Measurements from ENCODE around the gene AQP6.

Gene AQP6

DNA sequence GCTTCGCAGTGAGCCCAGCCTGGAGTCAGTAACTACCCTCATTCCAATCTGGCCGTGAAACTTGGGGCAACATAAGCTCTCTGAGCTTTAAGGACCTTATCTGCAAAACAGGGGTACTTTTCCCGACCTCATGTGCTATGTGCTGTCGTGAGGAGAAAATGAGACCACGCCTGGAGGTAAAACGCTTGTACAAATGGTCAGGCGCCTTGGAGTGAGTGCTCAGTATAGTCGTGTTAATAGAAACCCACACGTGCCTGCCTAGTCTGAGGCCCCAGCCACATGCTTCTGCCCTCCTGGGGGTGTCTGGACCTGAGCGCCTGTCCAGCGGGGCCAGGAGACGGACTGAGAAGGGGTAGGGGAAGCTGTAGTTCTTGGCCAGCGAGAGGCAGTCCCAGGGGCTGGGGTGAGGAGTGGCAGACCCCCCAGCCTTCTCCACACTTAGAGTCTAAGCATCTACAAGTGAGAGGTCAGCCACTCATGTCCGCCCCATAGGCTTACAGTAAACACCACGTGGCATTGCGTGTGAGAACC, 6.2 kb upstream of the AQP6 start:
- Histone ChIP-seq H3K36me3 (ENCODE audit: insufficient read depth, low read length) (no peaks in the 10 kb centered on the region), H3K4me3 (ENCODE audit: low read depth, low read length) (no peak overlapping the region), H3K4me1 (ENCODE audit: control insufficient read depth, insufficient read depth, low read length, unreplicated experiment) (peaks cover 10% of the 10 kb centered on the region), H3K27me3 (ENCODE audit: insufficient read depth, low read length) (peaks cover 21% of the 10 kb centered on the region), H3K79me2 (ENCODE audit: control insufficient read depth, insufficient read depth, low read length, unreplicated experiment) (no peaks in the 10 kb centered on the region), H2AFZ (ENCODE audit: low read length, unreplicated experiment) (no peak overlapping the region), H3K27ac (ENCODE audit: low read depth, low read length) (no peak overlapping the region)

DNA sequence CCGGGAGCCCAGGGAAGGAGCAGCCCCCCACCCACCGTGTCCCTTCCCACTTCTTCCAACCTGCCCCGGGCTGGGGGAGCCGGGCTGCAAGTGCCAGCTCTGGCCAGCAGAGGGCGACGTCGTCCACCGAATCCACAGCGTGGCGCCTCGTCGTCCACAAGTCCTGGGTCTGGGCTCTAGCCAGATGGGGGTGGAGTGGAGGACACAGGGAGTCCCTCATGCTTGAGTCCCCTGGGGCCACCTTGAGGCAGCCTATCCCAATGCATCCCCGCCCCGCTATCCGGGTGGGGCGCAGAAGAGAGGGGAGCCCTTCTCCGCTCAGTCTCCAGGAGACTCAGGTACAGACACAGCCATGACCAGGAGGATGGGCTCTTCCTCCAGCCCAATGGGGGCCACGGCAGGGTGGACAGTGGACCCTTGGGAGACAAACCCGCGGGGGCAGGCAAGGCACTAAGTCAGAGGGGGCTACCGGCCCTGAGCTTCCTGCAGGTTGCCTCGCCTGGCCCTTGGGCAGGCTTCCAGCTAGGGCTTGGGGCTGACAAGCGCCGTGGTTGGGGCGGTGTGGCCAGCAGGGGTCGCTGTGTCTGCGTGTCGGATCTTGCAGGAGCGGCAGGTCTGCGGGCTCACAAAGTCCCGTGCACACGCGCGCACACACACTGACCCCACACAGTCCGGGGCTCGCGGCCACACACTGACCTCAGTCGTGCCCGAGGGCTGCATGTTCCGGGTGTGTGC, 5.5 kb upstream of the AQP6 start:
- no peak overlapping the region for H3K27ac ChIP-seq (ENCODE audit: low read depth, low read length)
- H3K27me3 ChIP-seq (ENCODE audit: insufficient read depth, low read length), result peaks cover 16% of the 10 kb centered on the region
- H3K4me1 ChIP-seq (ENCODE audit: control insufficient read depth, insufficient read depth, low read length, unreplicated experiment), result peaks cover 10% of the 10 kb centered on the region
- no peaks in the 10 kb centered on the region for H3K79me2 ChIP-seq (ENCODE audit: control insufficient read depth, insufficient read depth, low read length, unreplicated experiment)
- H3K36me3 ChIP-seq (ENCODE audit: insufficient read depth, low read length), result no peaks in the 10 kb centered on the region
- peak overlapping the region; percentile 69 for H3K4me3 ChIP-seq (ENCODE audit: low read depth, low read length)
- no peak overlapping the region for H2AFZ ChIP-seq (ENCODE audit: low read length, unreplicated experiment)

DNA sequence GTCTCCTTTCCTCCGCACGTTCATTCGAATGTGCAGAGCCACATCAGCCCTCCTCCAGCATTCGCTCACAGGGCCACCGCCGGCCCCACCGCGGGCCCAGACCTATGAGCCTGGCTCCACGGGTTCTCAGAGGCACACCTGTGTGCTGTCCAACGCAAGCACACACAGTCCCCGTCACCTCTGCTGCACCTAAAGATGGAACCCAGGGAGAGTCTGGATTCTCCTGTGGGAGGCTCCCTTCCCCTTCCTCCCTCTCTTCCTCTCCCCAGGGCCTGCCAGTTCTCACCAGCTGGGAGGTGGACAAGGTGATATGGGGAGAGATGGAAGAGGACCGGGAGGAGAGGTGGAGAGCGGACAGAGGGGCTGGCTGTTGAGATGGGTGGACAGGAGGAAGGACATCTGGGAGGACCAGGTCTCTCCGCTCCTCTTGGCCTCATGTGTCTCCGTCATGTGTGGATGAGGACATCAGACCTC, 4.9 kb upstream of the AQP6 start:
- H2AFZ ChIP-seq (ENCODE audit: low read length, unreplicated experiment), result no peak overlapping the region
- H3K27me3 ChIP-seq (ENCODE audit: insufficient read depth, low read length), result peaks cover 16% of the 10 kb centered on the region
- H3K79me2 ChIP-seq (ENCODE audit: control insufficient read depth, insufficient read depth, low read length, unreplicated experiment), result no peaks in the 10 kb centered on the region
- no peaks in the 10 kb centered on the region for H3K36me3 ChIP-seq (ENCODE audit: insufficient read depth, low read length)
- peak overlapping the region; percentile 69; the same call in 1 of the 2 replicates for H3K4me3 ChIP-seq (ENCODE audit: low read depth, low read length)
- no peak overlapping the region for H3K27ac ChIP-seq (ENCODE audit: low read depth, low read length)
- peaks cover 6% of the 10 kb centered on the region for H3K4me1 ChIP-seq (ENCODE audit: control insufficient read depth, insufficient read depth, low read length, unreplicated experiment)

DNA sequence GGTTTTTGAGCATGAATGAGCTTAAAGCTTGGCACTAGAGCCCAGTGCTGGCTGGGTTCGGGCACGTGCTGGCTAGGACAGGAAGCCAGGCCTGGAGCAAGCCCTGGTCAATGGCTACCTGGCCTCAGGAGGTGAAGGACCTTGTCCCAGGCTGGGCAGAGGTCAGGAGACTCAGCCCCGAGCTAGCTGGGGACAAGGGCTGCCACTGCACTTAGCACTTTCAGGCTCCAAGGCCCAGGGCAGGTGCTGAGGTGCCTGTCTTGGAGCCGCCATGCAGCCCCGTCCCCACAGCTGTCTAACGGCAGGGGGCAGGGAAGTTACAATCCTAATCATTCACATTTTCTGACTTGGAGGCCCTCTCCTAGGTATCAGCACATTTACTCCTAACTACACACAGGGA, 4.3 kb upstream of the AQP6 start:
- Histone ChIP-seq H3K36me3 (ENCODE audit: insufficient read depth, low read length) (no peaks in the 10 kb centered on the region), H3K27me3 (ENCODE audit: insufficient read depth, low read length) (peaks cover 16% of the 10 kb centered on the region), H3K27ac (ENCODE audit: low read depth, low read length) (no peak overlapping the region), H3K4me1 (ENCODE audit: control insufficient read depth, insufficient read depth, low read length, unreplicated experiment) (peaks cover under 1% of the 10 kb centered on the region), H2AFZ (ENCODE audit: low read length, unreplicated experiment) (no peak overlapping the region), H3K79me2 (ENCODE audit: control insufficient read depth, insufficient read depth, low read length, unreplicated experiment) (no peaks in the 10 kb centered on the region), H3K4me3 (ENCODE audit: low read depth, low read length) (no peak overlapping the region)

DNA sequence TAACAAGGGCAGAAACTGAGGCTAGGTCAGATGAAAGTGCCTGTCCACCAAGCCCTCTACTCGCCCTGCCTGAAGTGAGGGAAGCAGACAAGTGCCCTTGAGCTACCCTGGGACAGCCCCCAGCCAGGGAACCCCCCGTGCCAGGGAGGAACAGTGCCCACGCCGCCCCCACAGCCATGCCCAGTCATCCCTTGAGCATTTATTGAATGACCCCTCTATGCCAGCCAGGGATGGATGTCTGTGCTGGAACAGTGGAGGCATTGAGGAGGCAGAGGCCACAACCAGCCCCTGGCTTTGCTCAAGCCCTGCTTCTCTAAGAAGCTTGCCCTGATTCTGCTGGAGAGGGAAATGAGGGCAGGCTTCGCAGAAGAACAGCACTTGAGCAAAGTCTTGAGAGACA, 3.7 kb upstream of the AQP6 start:
- Histone ChIP-seq H3K27me3 (ENCODE audit: insufficient read depth, low read length) (peaks cover 16% of the 10 kb centered on the region), H3K4me1 (ENCODE audit: control insufficient read depth, insufficient read depth, low read length, unreplicated experiment) (no peaks in the 10 kb centered on the region), H3K4me3 (ENCODE audit: low read depth, low read length) (no peak overlapping the region), H3K79me2 (ENCODE audit: control insufficient read depth, insufficient read depth, low read length, unreplicated experiment) (no peaks in the 10 kb centered on the region), H3K36me3 (ENCODE audit: insufficient read depth, low read length) (no peaks in the 10 kb centered on the region), H2AFZ (ENCODE audit: low read length, unreplicated experiment) (no peak overlapping the region), H3K27ac (ENCODE audit: low read depth, low read length) (no peak overlapping the region)

DNA sequence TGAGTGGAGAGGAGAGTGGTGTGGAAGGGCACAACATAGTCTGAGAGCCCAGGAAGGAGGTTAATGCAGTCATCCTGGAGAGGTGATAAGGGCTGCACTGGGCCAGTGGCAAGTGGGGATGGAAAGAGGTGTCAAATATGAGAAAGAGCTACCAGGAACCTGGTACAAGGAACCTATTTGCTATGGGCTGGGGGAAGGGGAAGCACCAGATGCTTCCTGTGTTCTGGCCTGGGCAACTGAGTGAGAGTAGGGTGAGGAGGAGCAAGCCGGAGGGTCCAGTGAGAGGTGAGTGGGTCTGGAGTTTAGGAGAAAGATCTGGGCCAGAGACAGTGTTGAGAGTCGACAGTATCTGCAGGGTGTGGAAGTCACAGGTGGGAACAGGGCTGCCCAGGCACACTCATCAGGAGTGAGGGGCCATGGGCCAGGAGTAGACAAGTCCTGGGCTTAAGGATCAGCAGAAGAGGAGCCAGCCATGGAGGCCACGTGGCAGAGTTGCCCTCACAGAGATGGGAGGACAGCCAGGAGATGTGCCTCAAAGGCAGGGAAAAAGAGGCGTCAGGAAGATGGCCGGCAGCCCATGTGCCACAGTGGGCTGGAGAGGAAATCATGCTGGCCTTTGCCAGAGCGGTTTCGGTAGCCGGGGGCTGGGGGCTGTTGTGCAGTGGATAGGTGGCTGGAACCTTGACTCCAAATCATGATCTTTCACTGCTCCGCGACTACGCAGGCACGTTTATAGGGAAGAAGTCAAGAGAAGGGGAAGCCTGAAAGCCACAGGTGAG, 2.9 kb upstream of the AQP6 start:
- Histone ChIP-seq H3K27me3 (ENCODE audit: insufficient read depth, low read length) (peaks cover 16% of the 10 kb centered on the region), H3K27ac (ENCODE audit: low read depth, low read length) (no peak overlapping the region), H3K4me3 (ENCODE audit: low read depth, low read length) (no peak overlapping the region), H3K36me3 (ENCODE audit: insufficient read depth, low read length) (no peaks in the 10 kb centered on the region), H3K4me1 (ENCODE audit: control insufficient read depth, insufficient read depth, low read length, unreplicated experiment) (no peaks in the 10 kb centered on the region), H3K79me2 (ENCODE audit: control insufficient read depth, insufficient read depth, low read length, unreplicated experiment) (no peaks in the 10 kb centered on the region), H2AFZ (ENCODE audit: low read length, unreplicated experiment) (no peak overlapping the region)

DNA sequence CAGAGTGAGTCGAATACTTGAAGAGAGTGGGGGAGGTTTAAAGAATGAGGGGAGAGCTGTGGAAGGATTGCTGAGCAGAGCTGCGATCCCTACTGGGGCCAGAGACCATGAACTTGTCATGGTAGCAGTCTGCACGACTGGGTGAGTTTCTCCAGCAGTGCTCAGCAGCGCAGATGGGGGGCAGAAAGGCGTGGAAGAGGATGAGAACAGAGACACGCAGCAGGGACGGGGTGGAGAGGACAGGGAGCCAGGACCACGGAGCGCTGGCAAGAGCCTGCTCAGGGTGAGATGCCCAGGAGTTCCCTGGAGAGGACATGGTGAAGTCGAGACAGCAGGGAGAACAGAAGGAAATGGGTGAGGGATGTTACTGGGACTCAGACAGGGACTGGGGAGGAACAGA, 2.1 kb upstream of the AQP6 start:
- H3K36me3 ChIP-seq (ENCODE audit: insufficient read depth, low read length), result no peaks in the 10 kb centered on the region
- no peak overlapping the region for H2AFZ ChIP-seq (ENCODE audit: low read length, unreplicated experiment)
- H3K4me3 ChIP-seq (ENCODE audit: low read depth, low read length), result no peak overlapping the region
- peaks cover 16% of the 10 kb centered on the region for H3K27me3 ChIP-seq (ENCODE audit: insufficient read depth, low read length)
- no peaks in the 10 kb centered on the region for H3K4me1 ChIP-seq (ENCODE audit: control insufficient read depth, insufficient read depth, low read length, unreplicated experiment)
- no peak overlapping the region for H3K27ac ChIP-seq (ENCODE audit: low read depth, low read length)
- no peaks in the 10 kb centered on the region for H3K79me2 ChIP-seq (ENCODE audit: control insufficient read depth, insufficient read depth, low read length, unreplicated experiment)

DNA sequence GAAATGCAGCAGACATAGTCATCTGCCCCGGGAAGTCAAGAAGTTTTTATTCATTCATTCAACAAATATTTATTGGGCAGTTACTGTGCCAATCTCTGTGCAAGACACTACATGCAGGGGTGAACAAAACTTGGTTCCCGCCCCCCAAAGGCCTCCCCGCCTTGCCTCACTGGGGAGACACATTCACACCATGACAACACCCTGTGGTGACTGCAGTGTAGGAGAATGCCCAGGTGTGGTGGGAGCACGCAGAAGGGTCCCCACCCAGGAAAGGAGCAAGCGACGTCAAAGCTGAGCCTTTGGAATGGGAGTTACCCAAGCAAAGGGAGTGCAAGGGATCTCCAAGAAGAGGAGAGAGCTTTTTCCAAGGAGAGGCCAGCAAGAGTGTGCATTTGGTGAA, 1.6 kb upstream of the AQP6 start:
- H3K4me1 ChIP-seq (ENCODE audit: control insufficient read depth, insufficient read depth, low read length, unreplicated experiment), result no peaks in the 10 kb centered on the region
- no peaks in the 10 kb centered on the region for H3K79me2 ChIP-seq (ENCODE audit: control insufficient read depth, insufficient read depth, low read length, unreplicated experiment)
- peaks cover 16% of the 10 kb centered on the region for H3K27me3 ChIP-seq (ENCODE audit: insufficient read depth, low read length)
- H3K36me3 ChIP-seq (ENCODE audit: insufficient read depth, low read length), result no peaks in the 10 kb centered on the region
- no peak overlapping the region for H3K4me3 ChIP-seq (ENCODE audit: low read depth, low read length)
- no peak overlapping the region for H2AFZ ChIP-seq (ENCODE audit: low read length, unreplicated experiment)
- H3K27ac ChIP-seq (ENCODE audit: low read depth, low read length), result no peak overlapping the region

DNA sequence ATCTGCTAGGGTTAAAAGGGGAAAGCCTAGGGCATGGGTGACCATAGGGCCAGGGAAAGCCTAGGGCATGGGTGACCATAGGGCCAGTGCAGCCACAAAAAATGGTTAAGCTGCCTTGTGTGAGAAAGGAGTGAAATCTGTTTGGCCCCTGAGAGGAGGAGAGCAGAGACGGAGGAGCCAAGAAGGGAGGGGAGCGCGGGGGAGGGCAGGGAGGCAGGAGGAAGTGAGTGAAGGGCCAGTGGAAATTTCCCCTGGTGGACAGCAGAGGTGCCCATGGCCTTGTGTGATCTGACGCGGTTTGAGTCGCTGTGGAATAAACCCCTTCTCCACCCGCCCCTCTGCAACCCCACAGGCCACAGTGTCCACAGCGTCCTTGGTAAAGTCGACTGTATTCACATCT, 618 bp upstream of the AQP6 start:
- H3K4me1 ChIP-seq (ENCODE audit: control insufficient read depth, insufficient read depth, low read length, unreplicated experiment), result no peaks in the 10 kb centered on the region
- H3K27me3 ChIP-seq (ENCODE audit: insufficient read depth, low read length), result peaks cover 16% of the 10 kb centered on the region

DNA sequence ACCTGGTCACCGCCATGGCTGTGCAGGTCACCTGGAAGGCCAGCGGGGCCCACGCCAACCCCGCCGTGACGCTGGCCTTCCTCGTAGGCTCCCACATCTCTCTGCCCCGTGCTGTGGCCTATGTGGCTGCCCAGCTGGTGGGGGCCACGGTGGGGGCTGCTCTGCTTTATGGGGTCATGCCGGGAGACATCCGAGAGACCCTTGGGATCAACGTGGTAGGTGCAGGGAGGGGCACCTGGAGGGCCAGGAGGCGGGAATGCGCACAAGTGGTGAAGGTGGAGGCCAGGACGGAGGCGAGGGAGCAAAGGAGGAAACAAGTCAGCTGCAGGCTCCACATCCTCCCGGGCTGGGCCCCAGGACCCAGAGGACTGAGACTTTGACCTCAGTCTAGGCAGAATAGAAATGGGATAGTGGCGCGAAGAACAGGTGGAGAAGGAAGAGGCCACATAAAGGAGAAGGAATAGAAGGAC, 649 bp downstream of the AQP6 start:
- no peak overlapping the region for H3K4me3 ChIP-seq (ENCODE audit: low read depth, low read length)
- H3K27ac ChIP-seq (ENCODE audit: low read depth, low read length), result no peak overlapping the region
- peaks cover 16% of the 10 kb centered on the region for H3K27me3 ChIP-seq (ENCODE audit: insufficient read depth, low read length)
- H3K4me1 ChIP-seq (ENCODE audit: control insufficient read depth, insufficient read depth, low read length, unreplicated experiment), result no peaks in the 10 kb centered on the region
- no peaks in the 10 kb centered on the region for H3K79me2 ChIP-seq (ENCODE audit: control insufficient read depth, insufficient read depth, low read length, unreplicated experiment)
- H2AFZ ChIP-seq (ENCODE audit: low read length, unreplicated experiment), result no peak overlapping the region
- no peaks in the 10 kb centered on the region for H3K36me3 ChIP-seq (ENCODE audit: insufficient read depth, low read length)

More for the DNA sequence above, 618 bp upstream of the AQP6 start:
- Histone ChIP-seq H3K36me3 (ENCODE audit: insufficient read depth, low read length) (no peaks in the 10 kb centered on the region), H3K79me2 (ENCODE audit: control insufficient read depth, insufficient read depth, low read length, unreplicated experiment) (no peaks in the 10 kb centered on the region), H3K27ac (ENCODE audit: low read depth, low read length) (no peak overlapping the region), H2AFZ (ENCODE audit: low read length, unreplicated experiment) (no peak overlapping the region), H3K4me3 (ENCODE audit: low read depth, low read length) (no peak overlapping the region)

Data from ACC112 (cell line).